ENCODE measurements around the gene GHRL.

Gene GHRL

GRCh38 chr3:10292505-10293419 lies at the start of gene GHRL:
Gene GHRL, minus strand, starts transcription at chr3:10292947. Its CDS starts 2,767 bp downstream, at chr3:10290180.
- no peak for DNase-seq (ENCODE audit: low read depth)

- no peak for DNase-seq (ENCODE audit: low read depth)
These were observed 49.2 kb upstream of the GHRL start for GRCh38 chr3:10341901-10342398.

- DNase-seq (ENCODE audit: low read depth), result no peak
These were observed 47.7 kb upstream of the GHRL start for GRCh38 chr3:10340476-10340875.

DNA sequence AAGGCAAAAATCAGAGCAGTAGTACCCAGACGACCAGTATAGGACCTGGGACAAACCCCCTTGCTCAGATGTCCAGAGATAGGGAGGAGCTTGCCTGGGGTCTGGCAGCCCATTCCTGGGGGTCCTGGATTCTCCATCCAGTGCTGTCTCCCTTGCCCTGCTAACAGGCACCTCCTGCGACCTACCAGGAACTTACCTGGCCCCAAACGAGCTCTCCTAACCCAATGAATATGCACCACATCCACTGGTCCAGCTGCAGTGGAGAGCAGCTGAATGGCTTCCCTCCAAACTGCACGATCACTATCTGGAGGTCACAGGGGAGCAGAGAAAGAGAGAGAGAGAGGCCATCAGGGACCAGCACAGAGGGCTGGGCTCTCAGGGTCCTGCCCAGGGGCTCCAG lies 47.3 kb upstream of the GHRL start:
- no peak for DNase-seq (ENCODE audit: low read depth)

GRCh38 chr3:10339376-10339955 lies 46.7 kb upstream of the GHRL start:
- DNase-seq (ENCODE audit: low read depth), result no peak

GRCh38 chr3:10338591-10339353 lies 46.0 kb upstream of the GHRL start:
- DNase-seq (ENCODE audit: low read depth), result no peak

- DNase-seq (ENCODE audit: low read depth), result no peak
These were observed 45.4 kb upstream of the GHRL start for GRCh38 chr3:10338164-10338470.

GRCh38 chr3:10337323-10338163 lies 44.8 kb upstream of the GHRL start:
- DNase-seq (ENCODE audit: low read depth), result no peak

DNA sequence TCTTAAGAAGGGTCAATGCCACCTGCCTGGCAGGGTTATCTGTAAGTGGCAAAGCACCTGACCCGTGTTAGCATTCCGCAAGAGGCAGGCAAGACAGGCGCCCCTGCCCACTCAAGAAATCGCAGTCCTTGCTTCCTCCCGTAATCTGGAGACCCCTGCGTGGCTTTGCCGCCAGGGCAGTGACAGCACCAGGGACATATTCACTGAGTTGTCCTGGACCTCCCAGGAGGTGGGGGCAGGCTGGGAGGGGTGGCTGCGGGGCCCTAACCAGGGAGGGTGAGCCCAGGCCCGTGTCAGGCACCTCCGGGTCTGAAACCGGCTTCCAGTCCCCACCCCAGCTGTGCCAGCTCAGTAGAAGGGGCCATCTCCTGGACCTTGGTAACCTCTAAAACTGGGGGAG lies 44.0 kb upstream of the GHRL start:
- no peak for DNase-seq (ENCODE audit: low read depth)

DNA sequence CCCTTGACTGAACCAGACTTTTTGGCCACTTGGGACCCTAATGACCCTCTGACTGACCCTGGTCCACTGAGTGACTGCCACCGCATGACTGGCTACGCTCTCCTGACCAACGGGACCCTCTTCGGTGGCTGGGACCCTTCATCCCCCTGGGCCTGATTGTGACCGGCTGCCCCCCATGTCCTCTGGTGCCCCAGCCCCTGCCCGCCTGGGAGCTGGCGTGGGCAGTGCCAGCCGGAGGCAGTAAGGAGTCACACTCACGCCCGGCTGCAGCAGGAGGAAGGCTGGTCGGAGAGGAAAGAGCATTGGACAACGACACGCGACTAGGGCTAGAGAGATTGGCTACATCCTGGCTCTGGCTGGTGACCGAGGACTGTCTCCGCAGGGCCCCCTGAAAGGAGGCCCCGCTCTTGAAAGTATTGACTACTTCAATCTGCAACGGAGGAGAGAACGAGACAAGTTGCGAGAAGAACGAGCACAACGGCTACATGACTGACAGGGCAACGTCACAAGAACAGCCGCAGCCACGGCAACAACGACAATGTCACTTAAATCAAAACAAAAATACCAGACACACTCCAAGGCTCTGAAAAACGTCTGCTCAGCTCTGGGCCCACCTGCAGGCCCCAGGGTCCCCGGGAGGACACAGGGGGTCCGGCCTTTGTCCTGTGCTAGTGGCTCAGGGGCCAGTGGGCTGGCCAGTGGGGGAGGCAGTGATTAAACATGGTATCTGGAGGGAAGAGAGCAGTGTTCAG lies 43.3 kb upstream of the GHRL start:
- no peak for DNase-seq (ENCODE audit: low read depth)

GRCh38 chr3:10335190-10335738 lies 42.5 kb upstream of the GHRL start:
- DNase-seq (ENCODE audit: low read depth), result no peak

DNA sequence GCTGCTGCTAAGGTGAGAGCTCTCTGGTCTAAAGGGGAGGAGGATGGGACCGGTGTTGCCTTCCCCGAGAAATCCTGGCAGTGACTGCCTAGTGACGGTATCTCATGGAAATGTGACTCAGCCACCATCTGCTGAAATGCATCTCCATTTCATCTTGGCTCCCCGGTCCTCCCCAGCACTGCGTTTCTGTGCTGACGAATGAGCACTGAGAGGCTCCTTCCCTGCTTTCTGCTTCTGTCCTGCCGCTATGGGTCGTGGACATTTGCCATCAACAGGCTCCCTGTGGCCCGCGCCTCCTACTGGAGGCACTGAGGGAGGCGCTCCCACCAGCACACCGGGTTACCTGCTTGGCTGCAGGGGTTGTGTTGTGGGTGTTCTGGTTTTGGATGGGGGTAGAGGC lies 41.7 kb upstream of the GHRL start:
- DNase-seq (ENCODE audit: low read depth), result no peak

DNA sequence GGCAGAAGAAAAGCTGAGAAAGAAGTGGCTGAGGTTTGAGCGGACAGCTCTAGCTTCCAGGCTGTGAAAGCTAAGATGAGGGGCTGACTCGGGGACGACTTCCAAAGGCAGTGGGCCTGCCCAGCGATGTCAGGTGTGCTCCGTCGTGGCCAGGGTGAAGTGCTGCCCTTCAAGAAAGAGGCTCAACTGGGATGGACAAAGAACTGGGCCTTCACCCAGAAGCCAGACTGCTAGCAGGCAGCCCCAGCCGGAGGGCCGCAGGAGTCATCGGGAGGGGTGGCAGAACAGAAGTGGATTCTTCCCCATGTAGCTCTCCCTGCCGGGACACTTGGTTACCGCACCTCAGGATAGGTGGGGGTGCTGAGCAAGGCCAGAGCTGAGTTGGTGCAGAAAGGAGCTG lies 41.3 kb upstream of the GHRL start:
- DNase-seq (ENCODE audit: low read depth), result no peak

- no peak for DNase-seq (ENCODE audit: low read depth)
These were observed 40.6 kb upstream of the GHRL start for GRCh38 chr3:10333349-10333650.

DNA sequence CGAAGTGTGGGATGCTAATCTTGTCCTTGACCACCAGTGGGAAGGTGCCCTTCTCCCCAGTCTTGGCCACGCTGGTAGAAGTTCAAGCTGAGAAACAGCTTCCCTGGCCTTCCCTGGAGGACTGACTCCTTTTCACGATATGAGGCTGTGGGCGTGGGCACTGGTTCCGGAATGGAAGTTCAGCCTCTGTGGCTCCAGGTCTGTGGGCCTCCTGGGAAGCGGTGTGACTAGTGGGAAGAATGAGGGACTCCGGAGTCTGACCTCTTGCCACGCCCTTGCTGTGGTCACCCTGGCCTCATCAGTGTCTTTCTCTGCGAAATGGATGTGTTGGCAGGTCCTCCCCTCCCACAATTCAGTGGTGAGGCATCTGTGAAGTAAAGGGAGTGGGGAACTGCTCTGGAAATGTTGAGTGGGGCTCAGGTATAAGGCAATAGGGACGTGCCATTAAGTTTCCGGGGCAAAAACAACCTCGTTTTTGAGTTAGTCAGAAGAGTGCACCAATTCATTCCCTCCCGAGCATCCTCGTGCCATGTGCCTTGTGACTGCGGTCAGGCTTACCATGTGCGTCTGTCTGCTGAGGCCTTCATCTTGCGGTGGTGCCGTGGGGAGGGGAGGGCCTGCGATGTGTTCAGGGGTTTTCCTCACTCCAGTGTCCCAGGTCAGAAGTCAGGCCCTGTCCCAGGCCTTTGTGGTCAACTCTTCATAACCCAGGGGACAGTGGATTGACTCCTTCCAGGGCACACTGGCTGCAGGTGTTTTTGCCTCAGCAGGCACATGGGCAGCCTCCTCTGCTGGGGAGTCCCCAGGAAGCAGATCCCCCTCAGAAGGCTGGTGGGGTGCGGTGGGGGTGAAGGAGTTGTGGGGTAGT lies 40.0 kb upstream of the GHRL start:
- no peak for DNase-seq (ENCODE audit: low read depth)

- no peak for DNase-seq (ENCODE audit: low read depth)
These were observed 38.6 kb upstream of the GHRL start for GRCh38 chr3:10331320-10331719.

DNA sequence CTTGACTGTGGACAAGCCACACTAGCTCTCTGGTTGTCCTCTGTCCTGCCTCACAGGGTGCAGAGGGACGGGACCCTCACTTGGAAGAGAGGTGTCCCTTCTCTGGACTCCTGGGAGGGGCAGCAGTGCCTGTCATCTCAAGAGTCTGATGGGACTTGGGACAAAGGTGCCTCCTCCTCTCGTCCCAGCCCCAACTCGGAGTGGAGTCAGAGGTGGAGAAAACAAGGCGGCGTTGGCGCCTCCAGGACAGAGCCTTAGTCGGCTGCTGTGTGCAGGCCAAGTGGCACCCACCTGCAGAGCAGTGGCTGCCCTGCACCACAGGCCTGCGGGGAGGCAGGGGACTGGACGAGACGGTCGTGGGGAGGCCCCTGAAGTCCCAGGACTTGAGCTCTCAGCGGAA lies 37.6 kb upstream of the GHRL start:
- DNase-seq (ENCODE audit: low read depth), result no peak

DNA sequence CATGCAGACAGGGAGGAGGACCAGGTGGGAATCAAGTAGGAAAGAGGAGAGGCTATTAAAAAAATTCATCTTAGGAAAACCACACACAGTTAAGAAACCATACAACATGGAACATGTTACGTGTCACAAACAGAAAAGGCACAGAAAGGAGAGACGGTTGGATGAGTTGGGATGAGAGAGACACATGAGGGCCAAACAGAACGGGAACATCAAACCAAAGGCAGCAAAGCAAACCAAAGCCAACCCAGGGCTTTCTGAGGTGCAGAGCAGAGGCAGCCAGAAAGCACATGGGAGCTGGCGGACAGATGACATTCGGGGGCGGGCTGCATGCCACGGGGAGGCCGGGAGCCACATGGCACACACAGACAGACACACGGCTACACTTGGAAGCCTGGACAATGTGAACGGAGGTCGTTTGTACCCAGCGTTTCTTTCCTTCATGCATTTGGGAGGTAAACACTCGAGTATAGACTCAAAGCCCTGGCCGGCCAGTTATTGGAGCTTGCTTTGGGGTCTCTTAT lies 36.8 kb upstream of the GHRL start:
- DNase-seq (ENCODE audit: low read depth), result no peak

DNA sequence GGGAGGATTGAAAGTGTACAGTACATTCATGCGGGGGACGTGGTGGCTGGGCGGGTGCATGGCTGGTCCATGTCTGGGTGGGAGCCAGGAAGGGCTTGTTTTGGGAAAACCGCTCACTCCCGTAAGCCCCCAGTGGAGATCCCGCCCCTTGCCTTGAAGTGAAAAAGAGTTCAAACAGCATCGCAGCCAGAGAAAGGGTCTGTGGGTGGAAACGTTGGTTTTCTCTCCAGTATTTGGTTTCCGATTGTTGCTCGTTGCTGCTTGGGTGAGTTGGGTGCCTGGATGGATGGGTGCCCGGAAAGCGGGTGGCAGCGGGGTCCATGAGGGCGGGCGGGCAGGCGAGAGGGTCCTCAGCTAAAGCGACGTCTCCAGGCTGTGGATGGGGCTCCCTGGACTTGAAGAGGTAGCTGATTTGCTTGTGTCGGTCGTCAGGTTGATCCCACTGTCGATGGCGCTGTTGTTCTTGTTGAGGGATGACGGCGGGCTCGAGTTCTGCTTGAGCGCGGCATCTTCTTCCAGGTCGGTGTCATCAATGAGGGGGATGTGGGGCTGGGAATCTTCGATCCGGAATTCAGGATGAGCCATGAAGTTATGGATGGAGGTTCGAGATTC lies 35.8 kb upstream of the GHRL start:
- no peak for DNase-seq (ENCODE audit: low read depth)
